Left renal cortex interstitium (tissue), 4 donors: ENCODE data around the gene HECW1. TPM values are rescaled to one million over a fixed set of nuclear protein-coding genes. Genes with fewer than 3 reads are reported as not detected.

Experiments
- DNase-seq, 4 donors: peaks; one replicate each; pipeline ENCODE4 v3.0.0-alpha.2; 2013; ENCODE audit warnings: low read depth in 4 of 4, low spot score in 2 of 4, missing footprints in 1 of 4
- polyA plus RNA-seq, 4 donors: library from polyadenylated mRNA; unstranded; fragments of 120-200 nt; gene quantifications; one replicate each; pipeline ENCODE4 v1.2.1, GENCODE V29; 2013; ENCODE audit not compliant: insufficient read length in 4 of 4

HECW1 gene
- polyA plus RNA-seq, 4 donors, result 4.3 to 11.2 (median 6.3) TPM

GRCh38 chr7:43395351-43395750 lies 282.9 kb downstream of the HECW1 start:
- no peak for DNase-seq

GRCh38 chr7:43396187-43396740 lies 283.8 kb downstream of the HECW1 start:
- DNase-seq, result no peak

GRCh38 chr7:43398831-43399230 lies 286.4 kb downstream of the HECW1 start:
- DNase-seq, result no peak

- DNase-seq, result no peak
Observed at GRCh38 chr7:43405948-43406347, 293.5 kb downstream of the HECW1 start.

GRCh38 chr7:43406961-43407360 lies 294.5 kb downstream of the HECW1 start:
- DNase-seq, result no peak

GRCh38 chr7:43408981-43409380 lies 296.5 kb downstream of the HECW1 start:
- no peak for DNase-seq

GRCh38 chr7:43417455-43417854 lies 305.0 kb downstream of the HECW1 start:
- DNase-seq, result no peak

GRCh38 chr7:43430411-43430810 lies 318.0 kb downstream of the HECW1 start:
- DNase-seq, result no peak

GRCh38 chr7:43431020-43431595 lies 318.7 kb downstream of the HECW1 start:
- DNase-seq, result no peak

- no peak for DNase-seq
Observed at GRCh38 chr7:43433639-43434038, 321.2 kb downstream of the HECW1 start.

- DNase-seq, result no peak
Observed at GRCh38 chr7:43437001-43437400, 324.6 kb downstream of the HECW1 start.

GRCh38 chr7:43438897-43439479 lies 326.5 kb downstream of the HECW1 start:
- DNase-seq, result no peak

GRCh38 chr7:43439631-43440401 lies 327.4 kb downstream of the HECW1 start:
- DNase-seq, result no peak

GRCh38 chr7:43441231-43442130 lies 329.0 kb downstream of the HECW1 start:
- no peak for DNase-seq

GRCh38 chr7:43443381-43443780 lies 330.9 kb downstream of the HECW1 start:
- DNase-seq, result no peak

- DNase-seq, result no peak
Observed at GRCh38 chr7:43444711-43445578, 332.5 kb downstream of the HECW1 start.

GRCh38 chr7:43449577-43449976 lies 337.1 kb downstream of the HECW1 start:
- no peak for DNase-seq

- DNase-seq, result no peak
Observed at GRCh38 chr7:43450894-43451293, 338.4 kb downstream of the HECW1 start.

- DNase-seq, result no peak
Observed at GRCh38 chr7:43454936-43455518, 342.6 kb downstream of the HECW1 start.
